Erythroblast (primary cell): ENCODE results near the gene NEGR1.

Experiments used
- GATA1 ChIP-seq: IDR thresholded peaks from 2 replicates; pipeline ENCODE4 v1.6.1; 2011; ENCODE audit warnings: low read depth, mild to moderate bottlenecking, control low read depth, low read length, moderate library complexity
- POLR2A ChIP-seq: IDR thresholded peaks from 2 replicates; pipeline ENCODE4 v1.6.1; 2011; ENCODE audit warnings: mild to moderate bottlenecking, low read length

GRCh38 chr1:71862756-71863155, 419.6 kb downstream of the NEGR1 start:
- TF ChIP-seq POLR2A (no peak), GATA1 (no peak)
